Measurements from ENCODE around the gene PEX7.
"Not testable (repeated sequence)": the region's sequence is repeated elsewhere in the genome, so short reads cannot be mapped to it uniquely, and the experiment has no call there.

GRCh38 chr6:136849979-136850563 is 27.7 kb downstream of the PEX7 start:
- TF ChIP-seq CTCF, POLR2A (IDR thresholded peaks at IDR 0.05): not testable (repeated sequence)

All from uterus (tissue), 2 donors.